GM10847 (cell line): ENCODE measurements around the gene DOK3.

Experiments
- POLR2A ChIP-seq: IDR thresholded peaks from 2 replicates; pipeline ENCODE4 v1.6.1; 2011; ENCODE audit not compliant: insufficient read length; ENCODE audit errors: extremely low read depth

The DOK3 gene

DNA sequence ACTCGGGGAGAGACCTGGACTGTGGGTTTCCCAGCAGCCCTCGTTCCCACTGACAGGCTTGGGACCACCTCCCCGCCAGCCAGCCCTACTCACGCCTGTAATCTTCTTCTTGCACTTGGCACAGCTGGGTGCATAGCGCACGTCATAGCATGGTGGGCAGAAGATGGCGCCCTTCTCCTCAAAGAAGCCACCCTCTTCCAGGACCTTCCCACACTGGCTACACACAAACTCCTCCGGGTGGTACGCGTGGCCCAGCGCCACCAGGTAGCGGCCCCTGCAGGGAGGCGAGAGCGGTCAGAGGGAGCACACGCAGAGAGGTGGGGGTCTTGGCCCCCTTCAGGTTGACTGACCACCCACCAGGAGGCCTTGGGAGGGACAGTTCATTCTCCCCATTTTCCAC lies 21.7 kb downstream of the DOK3 start:
- no peak for TF ChIP-seq POLR2A

DNA sequence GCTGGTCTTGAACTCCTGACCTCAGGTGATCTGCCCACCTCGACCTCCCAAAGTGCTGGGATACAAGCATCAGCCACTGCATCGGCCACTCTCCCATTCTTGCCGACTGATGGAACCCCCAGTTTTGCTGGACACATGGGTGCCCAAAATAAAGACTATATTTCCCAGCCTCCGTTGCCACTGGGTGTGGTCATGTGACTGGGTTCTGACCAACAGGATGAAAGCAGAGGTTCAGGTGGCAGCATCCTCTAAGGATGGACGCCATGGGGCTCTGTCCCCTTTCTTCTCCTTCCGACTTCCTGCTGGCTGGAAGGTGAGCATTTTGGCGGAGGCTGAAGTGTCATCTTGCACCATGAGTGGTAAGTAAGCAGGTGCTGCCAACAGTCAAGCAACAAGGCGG lies 22.5 kb downstream of the DOK3 start:
- TF ChIP-seq POLR2A = no peak

DNA sequence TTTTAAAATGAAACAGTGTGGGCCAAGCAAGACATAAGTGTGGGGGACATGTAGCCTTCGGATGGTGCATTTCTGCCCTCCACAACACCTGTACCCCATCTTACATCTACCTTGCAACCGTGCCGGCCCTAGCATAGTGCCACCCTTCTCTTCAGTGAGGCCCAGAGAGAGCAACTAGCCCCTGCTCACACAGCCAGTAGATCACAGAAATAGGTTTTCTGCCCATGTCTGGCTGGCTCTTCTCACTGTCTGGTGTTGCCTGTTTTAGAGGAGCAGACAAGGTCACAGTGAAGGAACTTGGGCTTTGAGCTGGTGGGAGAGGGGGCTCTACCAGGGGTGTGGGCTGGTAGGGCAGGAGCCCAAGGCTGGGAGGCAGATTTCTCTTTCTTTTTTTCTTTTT lies 23.4 kb downstream of the DOK3 start:
- no peak for TF ChIP-seq POLR2A

DNA sequence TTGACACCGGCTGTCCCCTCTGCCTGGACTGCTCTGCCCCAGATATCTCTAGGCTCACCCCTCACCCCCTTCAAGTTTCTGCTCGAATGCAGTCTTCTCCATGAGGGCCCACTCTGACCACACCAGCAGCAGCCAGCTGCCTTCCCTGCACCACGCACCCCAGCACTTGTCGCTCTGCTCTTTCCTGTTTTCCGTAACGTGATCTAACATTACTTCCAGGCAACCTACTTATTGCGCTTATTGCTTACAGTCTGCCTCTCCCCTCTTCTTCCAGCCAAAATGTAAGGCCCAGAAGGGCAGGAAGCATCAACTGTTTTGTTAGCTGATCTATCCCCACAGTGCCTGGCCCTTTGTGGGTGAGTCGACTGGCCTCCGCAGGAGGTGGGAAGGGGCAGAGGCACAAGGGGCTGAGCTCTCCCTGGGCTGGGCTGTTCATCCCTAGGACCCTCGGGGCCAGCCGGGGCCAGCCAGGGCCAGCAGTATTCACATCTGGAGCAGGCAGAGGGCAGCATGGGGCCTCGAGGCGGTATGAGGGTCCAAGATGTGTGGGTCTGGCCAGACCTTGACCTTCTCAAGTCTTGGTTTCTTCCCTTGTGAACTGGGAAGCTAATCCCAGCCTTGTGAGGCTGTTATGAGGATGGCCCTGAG lies 24.6 kb downstream of the DOK3 start:
- no peak for TF ChIP-seq POLR2A

DNA sequence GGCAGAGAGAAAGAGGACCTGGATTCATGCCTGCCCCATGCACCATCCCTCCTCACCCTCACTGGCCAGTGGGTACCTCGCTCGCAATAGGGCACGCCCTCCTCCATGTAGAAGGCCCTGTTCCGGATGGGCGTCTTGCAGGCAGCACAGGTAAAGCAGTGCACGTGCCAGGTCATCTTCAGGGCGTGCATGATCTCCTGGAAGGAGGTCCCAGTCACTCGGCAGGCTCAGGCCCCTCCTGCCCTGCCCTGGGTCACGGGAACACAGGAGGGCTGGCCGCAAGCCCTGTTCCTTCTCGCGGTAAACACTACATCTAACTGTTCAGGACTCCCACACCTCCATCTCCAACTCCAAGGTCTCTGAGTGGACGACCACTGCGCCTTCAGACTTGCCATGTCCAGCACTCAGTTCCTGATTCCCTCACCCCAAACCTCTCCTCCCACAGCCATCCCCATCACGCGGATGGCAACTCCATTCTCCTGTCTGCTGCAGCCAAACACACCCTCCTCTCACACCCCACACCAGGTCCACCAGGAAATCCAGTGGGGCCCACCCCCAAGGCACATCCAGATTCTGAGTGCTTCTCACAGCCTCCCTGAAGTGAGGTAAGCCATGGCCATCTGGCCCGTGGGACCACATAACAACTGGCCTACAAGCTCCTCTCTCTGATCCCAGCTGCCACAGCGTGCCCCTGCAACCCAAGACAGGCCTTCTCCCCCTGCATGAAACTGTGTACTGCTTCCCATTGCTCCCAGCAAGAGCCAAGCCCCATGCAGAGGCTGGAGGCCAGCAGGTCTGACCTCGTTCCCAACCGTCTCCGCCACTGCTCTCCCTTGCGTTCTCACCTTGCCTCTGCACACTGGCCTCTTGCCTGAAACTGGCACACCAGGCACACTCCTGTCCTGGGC lies 25.4 kb downstream of the DOK3 start:
- no peak for TF ChIP-seq POLR2A

DNA sequence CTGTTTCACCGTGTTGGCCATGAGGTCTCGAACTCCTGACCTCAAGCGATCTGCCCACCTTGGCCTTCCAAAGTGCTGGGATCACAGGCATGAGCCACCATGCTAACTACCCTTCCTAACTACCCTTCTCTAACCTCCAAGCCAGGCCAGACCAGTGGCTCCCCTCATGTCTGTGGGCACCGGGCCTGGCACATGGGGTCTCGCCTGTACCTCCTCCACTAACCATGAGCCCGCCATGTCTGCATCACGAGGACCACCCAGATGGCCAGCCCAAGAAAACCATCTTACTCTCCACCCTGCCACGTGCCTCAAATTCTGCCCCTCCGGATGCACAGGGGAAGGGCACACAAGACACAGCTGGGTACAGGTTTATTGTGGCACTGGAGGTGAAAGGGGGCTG lies 26.6 kb downstream of the DOK3 start:
- TF ChIP-seq POLR2A = no peak

DNA sequence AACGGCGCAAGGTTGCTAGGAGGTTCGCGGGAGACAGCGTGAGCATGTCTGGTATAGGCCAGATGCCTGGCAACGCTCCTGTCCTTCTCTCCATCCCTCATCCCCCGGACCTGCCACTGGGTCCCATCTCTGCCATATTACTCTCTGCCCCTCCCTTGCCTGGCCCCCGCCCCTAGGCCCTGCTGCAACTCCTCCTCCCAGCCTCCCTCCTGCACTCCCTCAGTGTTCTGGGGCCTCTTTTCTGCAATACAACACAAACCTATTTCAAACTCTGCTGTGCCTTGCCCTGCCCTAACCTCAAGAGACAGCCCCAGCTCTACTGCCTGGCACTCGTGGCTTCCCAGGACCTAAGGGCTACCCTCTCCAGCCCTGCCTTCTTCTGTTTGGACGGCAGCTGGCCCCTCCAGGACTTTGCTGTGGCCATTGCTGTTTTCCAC lies 27.2 kb downstream of the DOK3 start:
- TF ChIP-seq POLR2A = no peak

DNA sequence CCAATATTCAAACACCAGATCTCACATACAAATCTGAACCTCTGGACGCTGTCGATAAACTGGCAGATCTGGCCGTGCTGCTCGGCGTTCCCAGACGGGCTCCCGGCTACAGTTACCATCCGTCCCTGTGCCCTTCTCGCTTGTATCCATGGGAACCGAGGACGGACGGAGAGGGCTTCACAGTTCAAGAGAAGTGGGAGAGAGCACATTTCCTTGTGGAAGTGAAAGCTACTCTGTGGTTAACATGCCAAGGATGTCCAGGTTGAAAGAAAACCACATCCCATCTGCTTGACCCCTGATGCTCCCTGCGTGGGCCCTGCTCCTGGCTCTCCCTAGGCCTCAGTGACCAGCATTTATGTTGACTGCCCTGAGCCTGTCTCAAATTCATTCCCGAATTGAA lies 29.9 kb downstream of the DOK3 start:
- no peak for TF ChIP-seq POLR2A

DNA sequence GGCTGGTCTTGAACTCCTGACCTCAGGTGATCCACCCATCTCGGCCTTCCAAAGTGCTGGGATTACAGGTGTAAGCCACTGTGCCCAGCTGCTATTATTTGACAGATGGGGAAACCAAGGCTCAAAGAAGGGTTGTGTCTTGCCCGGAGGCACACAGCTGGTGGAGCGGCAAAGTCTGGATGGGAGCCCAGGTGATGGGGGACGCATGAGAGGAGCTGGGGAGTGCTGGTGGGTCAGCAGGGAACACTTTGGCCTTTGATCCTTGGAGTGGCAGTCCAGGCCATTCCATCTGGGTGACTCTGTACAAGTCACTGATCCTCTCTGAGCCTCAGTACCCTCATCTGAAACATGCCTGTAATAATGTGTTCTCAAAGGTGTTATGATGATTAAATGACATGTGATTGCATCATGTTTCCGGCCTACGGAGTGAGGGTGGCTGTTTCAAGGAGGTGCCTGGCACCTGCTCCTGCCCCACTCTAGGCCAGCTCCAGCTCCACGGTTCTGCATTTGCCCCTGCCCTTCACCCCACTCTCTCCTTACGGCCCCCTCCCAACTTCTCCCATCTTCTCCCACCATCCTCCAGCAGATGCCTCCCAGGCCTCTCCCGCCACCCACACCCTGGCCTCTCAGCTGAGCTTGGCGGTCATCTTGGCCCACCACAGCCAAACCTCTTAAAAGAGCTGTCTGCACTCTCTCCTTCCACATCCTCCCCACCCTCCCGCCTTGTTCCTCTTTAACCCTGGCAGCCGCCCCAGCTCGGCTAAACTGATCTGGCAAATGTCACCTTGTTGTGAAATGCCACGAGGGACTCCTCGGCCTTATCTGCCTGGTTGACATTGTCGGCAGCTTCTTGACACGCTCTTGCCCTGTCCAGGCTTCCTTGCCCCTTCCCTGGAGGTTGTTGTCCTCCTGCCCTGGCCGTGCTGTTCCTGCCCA lies 30.6 kb downstream of the DOK3 start:
- TF ChIP-seq POLR2A = no peak

DNA sequence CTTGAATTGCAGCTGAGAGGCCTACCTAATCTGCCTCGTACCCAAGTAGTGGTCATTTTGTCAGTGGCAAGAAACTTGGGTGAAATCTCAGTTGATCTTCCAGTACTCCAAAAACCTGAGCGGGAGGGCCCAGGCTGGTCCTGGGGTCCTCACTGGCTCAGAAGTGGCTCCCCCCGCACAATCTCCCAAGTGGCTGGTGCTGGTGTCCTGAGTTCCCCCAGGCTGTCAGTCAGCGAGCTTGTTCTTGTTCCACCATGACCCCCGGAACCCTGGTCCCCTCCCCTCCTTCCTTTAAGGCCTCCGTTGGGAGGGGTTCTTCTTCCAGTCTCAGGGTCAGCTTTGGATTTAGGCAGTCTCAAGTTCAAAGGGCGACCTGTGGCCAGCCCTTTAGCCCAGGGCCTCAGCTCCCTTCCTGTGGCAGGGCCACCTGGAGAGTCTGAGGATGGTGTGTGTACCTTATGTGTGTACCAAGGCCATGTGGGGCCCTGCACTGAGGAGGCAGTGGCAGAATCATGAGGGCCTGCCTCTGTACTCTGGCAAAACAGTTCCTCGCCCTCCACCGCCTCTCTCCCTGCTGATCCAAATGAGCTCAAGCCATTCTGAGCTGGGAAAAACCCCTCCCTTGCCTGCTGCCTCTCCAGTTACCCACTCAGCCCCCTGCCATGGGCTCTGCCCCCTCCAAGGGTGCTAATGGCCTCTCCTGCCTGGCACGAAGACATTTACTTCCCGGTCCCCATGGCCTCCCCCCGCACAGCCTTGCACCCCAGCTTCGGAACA lies 31.7 kb downstream of the DOK3 start:
- TF ChIP-seq POLR2A = no peak

DNA sequence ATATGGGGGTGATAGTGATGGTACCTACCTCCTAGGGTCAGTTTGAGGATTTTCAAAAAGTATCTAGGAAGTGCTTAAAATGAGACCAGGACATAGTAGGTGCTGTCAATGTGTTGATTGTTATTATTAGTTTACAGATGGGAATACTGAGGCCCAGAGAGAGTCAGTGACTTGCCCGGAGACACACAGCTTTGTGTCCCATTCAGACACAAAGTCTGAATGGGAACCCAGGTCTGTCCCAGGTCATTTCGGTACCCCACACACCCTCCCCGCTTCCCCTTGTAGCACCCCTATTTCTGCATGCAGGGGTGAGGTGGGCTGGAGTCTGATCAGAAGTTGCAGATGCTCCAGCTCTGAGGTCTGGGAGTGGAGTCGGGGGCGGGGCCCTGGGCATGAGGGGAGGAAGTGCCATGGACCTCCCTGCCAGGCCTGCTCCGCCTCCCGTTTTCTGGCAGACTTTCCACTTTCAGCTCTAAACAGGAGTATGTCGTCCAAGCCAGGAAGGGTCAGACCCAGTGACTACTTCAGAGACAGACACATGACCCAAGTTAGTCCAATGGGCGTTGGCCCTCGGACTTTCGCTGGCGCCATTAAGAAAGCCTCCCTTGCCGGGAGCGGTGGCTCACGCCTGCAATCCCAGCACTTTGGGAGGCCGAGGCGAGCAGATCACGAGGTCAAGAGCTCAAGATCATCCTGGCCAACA lies 32.9 kb downstream of the DOK3 start:
- no peak for TF ChIP-seq POLR2A

DNA sequence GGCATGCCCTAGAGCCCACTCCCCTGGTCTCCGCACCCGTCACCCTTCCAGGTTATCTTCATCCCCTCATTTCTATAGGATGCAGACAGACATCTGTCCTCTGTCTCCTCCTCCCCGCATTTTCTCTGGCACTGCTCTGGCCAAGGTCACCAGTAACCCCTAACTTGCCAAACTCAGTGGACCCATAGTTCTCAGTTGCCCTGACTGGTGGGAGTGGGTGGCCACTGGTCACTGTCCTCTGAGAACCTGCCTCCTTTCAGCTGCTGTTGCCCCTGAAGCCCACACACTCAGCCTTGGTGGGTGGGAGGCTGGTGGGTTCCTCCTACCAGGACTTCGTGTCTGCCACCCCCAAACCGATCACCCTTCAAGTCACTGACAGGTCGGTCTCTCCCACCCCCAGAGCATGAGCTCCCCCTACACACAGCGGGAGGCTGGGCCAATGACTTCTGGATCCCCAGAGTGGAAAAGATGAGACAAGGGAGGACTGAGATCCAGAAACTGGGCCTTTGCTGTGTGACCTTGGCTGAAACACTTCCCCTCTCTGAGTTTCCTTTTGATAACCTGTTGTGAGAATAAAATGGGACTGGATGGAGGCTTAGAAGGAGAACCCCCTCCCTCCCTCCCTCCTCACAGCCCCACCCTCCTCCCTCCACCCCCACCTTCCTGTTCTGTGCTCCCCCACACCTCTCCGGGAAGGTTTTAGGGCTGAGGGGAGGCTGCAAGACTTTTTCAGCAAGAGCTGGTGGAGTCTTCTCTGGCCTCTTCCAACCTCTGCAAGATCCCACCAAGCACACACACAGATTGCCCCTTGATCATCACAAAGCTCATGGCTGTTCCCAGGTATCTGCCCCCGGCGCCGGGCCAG lies 33.8 kb downstream of the DOK3 start:
- no peak for TF ChIP-seq POLR2A
